HG03460 (cell line): ENCODE results near the gene MAL.

Experiments used
- ATAC-seq: cut with Tn5 transposase; IDR thresholded peaks from one replicate; pipeline ENCODE4 v1.9.1; 2021; ENCODE audit not compliant: unreplicated experiment

The MAL gene

GRCh38 chr2:95025406-95026319, at the start of gene MAL:
Gene MAL (plus strand): TSS chr2:95025708. CDS start chr2:95025793, 85 bp downstream.
- no peak for ATAC-seq

- ATAC-seq, result no peak
Measured at GRCh38 chr2:94977826-94978225, 47.7 kb upstream of the MAL start.

GRCh38 chr2:94978917-94979316, 46.6 kb upstream of the MAL start:
- ATAC-seq, result no peak

- ATAC-seq, result no peak
Measured at GRCh38 chr2:94979406-94980375, 45.8 kb upstream of the MAL start.

- no peak for ATAC-seq
Measured at GRCh38 chr2:94980406-94980805, 45.1 kb upstream of the MAL start.

GRCh38 chr2:94982156-94982555, 43.4 kb upstream of the MAL start:
- no peak for ATAC-seq

- no peak for ATAC-seq
Measured at GRCh38 chr2:94982675-94983074, 42.8 kb upstream of the MAL start.

- no peak for ATAC-seq
Measured at GRCh38 chr2:94984964-94985575, 40.4 kb upstream of the MAL start.

GRCh38 chr2:94985636-94986035, 39.9 kb upstream of the MAL start:
- no peak for ATAC-seq

GRCh38 chr2:94986392-94986963, 39.0 kb upstream of the MAL start:
- peak; percentile 81 for ATAC-seq

- no peak for ATAC-seq
Measured at GRCh38 chr2:94987074-94988020, 38.2 kb upstream of the MAL start.

- ATAC-seq, result no peak
Measured at GRCh38 chr2:94990956-94991355, 34.6 kb upstream of the MAL start.

- no peak for ATAC-seq
Measured at GRCh38 chr2:94992360-94992759, 33.1 kb upstream of the MAL start.

- no peak for ATAC-seq
Measured at GRCh38 chr2:94993176-94994062, 32.1 kb upstream of the MAL start.

- ATAC-seq, result no peak
Measured at GRCh38 chr2:94994063-94994913, 31.2 kb upstream of the MAL start.

- no peak for ATAC-seq
Measured at GRCh38 chr2:94994914-94995552, 30.5 kb upstream of the MAL start.

- no peak for ATAC-seq
Measured at GRCh38 chr2:94995553-94996304, 29.8 kb upstream of the MAL start.
